HG02852 (cell line): ENCODE data around the gene TSPEAR.
"Not testable (repeated sequence)": the region's sequence is repeated elsewhere in the genome, so short reads cannot be mapped to it uniquely, and the experiment has no call there.

Experiments used
- ATAC-seq: cut with Tn5 transposase; IDR thresholded peaks from one replicate; pipeline ENCODE4 v1.9.1; 2021; ENCODE audit warnings: mild to moderate bottlenecking, moderate library complexity; ENCODE audit not compliant: unreplicated experiment

TSPEAR gene

DNA sequence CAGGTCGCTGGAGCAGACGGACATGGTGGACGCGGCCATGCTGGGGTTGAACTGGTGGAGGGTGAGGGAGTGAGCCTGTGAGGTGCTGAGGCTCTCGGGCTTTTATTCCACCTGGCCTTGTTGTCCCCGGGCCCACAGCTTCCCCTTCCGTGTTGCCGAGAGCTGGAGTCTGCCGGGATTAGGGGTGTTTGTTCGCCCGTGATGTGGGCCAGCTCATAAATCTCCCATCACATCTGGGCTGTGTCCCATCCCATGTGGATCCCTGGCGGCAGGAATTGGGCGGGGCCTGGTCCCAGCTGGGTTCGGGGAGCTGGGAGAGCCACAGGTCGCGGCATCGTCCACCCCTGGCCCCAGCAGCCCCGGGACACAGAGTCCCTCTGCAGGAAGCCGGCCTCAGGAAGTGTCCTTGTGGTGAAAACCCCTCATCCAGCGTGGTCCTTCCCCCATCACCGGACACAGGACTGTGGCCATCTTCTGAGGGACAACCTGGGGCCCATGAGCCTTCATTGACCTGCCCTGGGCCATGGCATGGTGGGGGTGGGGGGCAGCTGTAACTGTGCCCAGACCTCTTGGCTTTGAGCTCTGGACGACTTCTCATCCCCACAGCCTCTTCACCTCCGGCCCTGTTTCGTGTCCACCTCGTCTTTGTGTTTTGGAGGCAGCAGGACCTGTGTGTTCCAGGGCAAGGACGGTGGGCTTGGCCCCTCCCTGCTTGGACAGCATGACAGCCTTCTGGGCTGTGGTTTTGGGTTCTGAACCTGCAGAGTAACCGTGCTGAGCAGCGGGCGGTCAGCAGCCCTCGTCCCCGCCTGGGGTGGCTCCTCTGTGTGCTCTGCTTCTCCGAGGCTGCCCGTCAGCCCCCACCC, 118.7 kb downstream of the TSPEAR start, which contains the start of gene KRTAP10-6:
Gene KRTAP10-6 (minus strand): TSS at position 60 of the 866 bp plus-strand sequence. CDS start 21 bp downstream, at position 39.
- ATAC-seq, result no peak

DNA sequence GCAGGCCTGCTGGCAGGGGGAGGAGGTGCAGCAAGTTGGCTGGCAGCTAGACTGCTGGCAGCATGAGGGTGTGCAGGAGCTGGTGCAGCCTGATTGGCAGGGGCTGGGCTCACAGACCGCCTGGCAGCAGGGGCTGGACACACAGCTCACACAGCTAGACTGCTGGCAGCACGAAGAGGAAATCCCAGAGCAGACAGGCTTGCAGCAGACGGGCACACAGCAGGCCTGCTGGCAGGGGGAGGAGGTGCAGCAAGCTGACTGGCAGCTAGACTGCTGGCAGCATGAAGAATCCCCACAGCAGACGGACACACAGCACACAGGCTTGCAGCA, 119.6 kb downstream of the TSPEAR start:
- ATAC-seq, result not testable (repeated sequence)

DNA sequence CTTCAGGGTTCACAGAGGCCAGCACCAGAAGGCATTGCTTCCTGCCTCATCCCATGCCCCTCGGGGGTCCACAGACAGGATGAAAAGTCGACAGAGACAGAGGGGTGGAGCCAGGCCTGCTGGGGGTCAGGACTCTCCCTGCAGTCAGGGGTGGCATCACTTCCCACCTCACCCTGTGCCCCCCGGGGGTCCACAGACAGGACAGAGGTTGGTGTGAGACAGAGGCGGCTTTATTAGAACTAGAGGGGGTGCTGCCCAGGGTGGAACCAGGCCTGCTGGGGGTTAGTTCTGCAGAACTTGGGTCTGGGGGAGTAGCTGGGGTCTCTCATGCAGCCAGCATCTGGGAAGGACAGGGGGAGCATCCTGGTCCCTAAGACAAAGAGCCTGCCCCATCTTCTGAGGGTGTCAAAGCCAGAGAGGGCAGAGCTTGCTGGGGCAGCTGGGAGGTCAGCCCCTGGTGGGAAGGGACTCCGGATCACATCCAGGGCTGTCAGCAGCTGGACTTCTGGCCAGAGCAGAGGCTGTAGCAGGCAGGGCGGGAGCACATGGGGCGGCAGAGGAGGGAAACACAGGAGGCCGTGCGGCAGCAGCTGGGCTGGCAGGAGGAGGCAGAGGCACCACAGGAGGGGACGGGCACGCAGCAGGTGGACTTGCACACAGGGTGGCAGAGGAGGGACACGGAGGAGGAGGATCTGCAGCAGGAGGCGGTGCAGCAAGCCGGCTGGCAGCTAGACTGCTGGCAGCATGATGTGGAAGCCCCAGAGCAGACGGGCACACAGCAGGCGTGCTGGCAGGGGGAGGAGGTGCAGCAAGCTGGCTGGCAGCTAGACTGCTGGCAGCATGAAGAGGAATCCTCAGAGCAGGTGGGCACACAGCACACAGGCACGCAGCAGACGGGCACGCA, 120.2 kb downstream of the TSPEAR start:
- not testable (repeated sequence) for ATAC-seq

DNA sequence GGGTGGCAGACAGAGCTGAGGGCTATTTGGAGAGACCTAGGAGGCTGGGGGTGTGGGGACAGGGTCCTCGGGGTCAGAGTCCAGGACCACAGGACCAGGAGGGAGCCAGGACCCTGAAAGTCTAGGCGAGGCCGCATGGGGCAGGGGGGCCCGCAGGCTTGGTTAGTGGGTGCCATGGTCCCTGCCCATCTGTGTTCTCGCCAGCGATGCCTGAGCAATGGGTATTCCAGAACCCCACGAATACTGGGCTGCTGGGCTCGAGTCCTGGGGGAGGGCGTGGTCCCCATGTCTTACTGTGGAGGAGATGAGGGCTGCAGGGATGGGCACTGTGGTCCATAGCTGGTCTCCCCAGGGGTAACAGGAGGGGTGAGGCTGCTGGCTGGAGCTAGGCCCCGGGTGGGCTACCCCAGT, 121.1 kb downstream of the TSPEAR start:
- ATAC-seq, result no peak

DNA sequence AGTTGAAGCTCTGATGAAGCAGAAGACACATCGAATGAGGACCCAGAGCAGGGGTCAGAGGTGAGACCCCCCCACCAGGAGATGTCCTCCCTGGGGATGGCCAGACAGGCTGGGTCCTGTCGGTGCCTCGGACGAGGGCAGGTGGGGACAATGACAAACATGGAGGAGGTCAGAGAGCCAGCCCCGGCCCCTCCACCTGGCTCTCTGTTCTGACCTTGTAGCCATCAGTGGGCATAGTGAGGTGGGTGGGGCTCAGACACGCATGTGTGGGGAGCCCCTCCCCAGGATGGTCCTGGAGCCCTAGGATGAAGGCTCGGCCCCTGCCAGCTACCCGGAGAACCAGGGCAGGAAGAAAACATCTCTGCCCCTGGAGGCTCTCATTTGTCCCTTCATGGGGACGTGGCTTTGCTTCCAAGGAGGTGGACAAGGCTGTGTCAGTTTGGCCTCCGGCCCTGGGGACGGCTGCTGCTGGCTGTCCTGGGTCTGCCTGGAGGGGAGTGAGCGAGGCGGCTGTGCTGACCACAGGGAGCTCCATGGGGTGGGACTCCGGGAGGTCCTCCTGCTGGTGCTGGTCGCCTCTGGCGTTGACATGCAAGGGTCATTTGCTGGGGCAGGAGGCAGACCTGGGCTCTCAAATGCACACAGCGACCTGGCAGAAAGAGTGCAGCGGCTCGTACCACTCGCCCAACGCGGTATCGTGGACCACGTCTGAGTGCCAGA, 121.6 kb downstream of the TSPEAR start:
- no peak for ATAC-seq

DNA sequence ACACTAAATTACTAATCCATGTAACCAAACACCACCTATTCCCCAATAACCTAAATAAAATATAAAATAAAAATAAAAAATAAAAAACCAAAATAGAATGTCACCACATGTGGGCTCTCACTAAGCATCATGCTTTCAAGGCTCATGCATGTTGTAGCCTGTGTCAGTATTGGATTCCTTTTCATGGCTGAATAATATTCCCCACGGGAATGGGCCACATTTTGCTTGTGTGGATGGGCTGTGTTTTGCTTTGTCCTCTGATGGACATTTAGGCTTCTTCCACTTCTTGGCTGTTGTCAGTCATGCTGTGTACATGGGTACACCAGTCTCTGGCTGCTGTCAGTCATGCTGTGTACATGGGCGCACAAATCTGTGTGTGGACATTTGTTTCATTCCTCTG, 122.3 kb downstream of the TSPEAR start:
- no peak for ATAC-seq

DNA sequence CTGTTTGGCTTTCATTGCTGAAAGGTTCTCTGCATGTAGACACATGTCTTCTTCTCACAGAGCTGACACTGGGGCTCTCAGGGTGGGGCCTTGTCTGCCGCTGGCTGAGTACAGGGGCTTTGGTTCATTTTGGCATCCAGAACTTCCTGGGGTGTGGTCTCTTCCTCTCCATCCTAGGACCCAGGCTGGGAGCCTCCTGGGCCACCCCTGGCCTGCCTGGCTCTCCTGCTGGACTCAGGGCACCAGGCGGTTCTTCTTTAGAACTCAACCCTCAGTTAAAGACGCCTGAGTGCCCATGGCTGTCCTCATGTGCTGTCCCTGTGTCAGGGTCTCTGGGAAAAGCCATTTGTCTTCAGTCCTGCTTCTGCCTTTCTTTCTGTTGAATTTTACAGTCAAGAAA, 125.5 kb downstream of the TSPEAR start:
- ATAC-seq, result no peak

DNA sequence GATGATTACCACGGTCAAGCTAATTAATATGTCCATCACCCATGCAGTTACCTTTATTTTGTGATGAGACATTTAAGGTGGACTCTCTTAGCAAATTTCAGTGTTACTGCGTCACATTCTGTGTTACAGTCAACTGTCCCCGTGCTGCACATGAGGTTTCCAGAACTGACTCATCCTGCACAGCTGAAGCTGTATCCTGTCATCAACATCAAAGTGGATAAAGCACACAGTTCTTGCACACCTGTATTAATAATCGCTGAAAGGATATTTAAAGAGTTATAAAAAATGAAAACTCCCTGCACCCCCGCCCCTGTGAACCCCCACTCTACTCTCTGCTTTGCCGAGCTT, 127.6 kb downstream of the TSPEAR start:
- ATAC-seq, result no peak

DNA sequence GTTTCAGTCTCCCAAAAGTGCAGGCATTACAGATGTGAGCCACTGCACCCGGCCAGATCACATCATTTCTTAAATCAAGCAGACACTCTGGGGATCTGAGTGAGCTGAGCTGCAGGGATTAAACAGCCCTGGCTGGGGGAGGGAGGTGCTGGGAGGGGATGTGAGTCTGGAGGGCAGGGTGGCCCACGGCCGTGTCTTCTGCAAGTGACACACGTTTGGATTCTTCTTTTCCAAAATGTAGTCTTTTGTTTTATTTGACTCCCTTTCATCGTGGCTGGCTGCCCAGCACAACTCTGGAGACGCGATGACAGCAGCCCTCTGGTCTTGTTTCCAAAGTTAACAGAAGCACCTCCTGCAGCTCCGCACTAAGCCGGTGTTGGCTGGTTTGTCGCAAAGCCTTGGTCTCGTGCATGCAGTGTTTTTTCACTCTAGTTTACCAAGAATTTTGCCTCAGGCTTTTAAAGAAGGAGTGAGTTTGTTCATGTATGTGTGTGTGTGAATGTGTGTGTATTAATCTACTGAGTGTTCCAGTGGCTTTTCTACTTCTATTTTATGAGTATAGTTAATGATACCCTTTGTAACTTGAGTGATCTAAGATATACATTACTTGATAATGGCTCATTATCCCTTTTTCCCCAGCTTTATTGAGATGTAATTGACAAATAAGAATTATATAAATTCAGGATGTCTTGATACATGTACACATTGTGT, 128.1 kb downstream of the TSPEAR start:
- no peak for ATAC-seq

DNA sequence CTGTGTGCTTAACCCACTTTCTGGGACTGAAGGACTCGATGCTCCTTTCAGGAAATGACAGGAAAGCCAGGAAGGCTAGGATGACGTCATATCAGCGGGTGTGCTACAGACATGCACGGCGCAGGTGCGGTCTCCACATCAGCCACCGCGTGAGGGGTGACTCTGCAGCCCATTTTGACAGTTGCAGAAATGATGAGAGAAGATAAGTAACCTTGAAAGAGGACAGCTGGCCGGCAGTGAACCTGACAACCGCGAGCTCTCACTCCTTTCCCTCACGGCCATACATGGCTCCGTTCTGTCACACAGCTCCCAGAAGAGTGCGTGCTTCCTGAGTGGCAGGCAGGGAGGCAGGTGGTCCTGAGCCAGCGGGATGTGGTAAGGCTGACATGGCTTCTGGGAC, 129.3 kb downstream of the TSPEAR start:
- ATAC-seq, result no peak

DNA sequence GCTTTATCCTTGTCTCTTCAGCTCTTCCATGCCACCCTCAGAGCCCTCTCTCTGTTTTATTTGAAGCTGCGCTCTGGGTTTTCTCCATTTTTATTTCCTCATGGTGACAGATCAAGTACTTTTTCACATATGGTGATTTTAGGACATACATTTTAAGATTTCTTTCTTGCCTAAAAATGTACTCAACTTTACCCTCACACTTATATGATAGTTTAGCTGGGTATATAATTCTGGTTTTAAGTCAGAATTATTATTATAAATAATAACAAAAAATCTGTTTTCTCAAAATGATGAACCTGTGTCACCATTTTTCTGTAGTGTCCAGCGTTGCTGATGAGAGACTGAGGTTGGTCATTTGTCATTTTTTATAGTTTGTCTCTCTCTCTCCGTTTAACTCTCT, 130.2 kb downstream of the TSPEAR start:
- ATAC-seq, result no peak

DNA sequence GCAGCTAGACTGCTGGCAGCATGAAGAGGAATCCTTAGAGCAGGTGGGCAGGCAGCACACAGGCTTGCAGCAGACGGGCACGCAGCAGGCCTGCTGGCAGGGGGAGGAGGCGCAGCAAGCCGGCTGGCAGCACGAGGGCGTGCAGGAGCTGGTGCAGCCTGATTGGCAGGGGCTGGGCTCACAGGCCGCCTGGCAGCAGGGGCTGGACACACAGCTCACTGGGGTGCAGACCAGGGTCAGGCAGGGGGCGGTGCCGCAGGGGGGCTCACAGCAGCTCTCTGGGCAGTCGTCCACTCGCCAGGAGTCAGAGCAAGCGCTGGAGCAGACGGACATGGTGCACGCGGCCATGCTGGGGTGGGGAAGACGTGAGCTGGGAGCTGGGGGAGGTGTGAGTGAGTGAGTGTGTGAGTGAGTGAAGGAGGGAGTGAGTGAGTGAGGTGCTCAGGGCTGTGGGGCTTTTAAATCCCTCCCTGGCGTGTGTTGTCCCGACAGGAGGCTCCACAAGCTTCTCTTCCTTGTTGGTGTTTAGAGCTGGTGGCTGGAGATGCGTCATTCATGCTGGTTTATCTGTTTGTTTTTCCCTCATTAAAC, 131.0 kb downstream of the TSPEAR start, which contains the start of gene KRTAP10-5:
Gene KRTAP10-5 (minus strand): TSS at position 374 of the 591 bp plus-strand sequence. CDS start 26 bp downstream, at position 348.
- ATAC-seq, result not testable (repeated sequence)

DNA sequence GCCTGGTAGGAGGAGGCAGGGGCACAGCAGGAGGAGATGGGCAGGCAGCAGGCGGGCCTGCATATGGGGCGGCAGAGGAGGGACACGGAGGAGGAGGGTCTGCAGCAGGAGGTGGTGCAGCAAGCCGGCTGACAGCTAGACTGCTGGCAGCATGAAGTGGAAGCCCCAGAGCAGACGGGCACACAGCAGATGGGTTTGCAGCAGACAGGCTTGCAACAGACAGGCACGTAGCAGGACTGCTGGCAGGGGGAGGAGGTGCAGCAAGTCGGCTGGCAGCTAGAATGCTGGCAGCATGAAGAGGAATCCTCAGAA, 131.6 kb downstream of the TSPEAR start:
- no peak for ATAC-seq

DNA sequence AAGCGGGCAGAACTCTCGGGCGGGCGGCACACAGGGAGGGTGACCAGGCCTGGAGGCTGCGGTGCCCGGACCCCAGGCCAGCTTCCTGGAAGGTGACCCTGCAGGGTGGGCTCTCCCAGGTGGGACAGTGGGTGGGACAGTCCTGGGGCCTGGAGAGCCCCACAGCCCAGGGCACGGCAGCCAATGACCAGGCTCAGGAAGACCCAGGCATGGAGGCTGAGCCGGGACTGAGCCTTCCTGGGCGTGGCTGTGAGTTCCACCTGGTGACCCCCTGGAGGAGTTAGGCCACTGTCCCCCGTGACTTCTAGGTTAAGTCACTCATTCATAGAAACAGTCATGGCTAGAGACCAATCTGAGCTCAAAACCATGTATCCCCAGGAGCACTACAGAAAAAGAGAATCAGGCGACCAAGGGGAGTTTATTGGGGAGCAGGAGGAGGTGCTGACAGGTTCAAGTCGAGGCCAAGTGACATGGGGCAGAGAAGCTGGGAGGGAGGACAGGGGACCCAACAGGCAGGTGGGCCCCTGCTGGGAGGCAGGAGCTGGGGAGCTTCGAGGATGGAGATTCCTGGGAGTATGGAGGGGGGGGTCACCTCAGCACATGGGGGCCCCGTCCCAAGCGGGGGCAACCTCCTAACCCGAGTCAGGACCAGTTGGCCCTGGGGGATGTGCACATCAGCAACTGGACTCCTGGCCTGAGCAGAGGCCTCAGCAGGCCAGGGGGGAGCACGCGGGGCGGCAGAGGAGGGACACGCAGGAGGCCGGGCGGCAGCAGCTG, 132.1 kb downstream of the TSPEAR start:
- ATAC-seq, result no peak

DNA sequence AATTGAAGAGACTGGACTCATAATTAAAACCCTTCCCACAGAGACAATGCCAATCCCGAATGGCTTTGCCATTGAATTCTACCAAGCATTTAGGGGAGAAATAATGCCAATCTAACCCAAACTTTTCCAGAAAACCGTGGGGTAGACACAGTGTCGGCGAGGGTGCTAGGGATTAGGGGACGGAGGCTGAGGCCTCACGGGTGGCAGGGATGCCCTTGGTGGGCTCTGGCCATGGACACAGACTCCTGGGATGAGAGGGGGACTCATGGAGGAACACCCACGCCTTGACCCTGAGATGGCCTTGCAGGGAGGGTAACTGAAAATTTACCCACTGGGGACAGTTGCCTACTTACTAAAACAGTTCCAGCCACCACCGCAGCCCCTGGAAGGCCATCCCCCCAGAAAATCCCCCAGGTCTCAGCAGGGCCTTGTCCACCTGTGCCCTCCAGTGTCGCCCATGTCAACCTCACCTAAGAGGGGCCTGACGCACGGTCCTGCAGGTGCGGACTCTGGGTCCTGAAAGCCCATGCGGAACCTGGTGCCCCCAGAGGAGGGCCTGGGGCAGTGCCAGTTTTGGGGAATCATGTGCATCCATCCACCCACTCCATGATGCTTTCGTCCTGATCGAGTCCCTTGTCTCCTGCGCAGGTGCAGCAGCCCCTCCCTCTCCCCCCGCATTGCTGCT, 132.9 kb downstream of the TSPEAR start:
- no peak for ATAC-seq

DNA sequence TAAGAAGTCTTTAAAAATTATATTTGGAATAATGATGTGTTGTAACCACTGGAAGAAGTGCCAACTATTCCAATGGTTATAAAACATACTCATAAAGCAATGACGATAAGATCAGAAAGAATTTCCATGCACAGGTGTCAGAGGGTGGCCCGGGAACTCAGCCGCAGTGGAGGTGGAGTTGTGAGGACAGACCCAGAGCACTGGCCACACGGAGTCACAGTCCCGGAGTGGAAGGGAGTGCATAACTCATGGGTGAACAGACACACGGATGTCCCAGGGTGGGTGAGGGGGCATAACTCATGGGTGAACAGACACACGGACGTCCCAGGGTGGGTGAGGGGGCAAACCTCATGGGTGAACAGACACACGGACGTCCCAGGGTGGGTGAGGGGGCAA, 135.3 kb downstream of the TSPEAR start:
- ATAC-seq, result no peak

DNA sequence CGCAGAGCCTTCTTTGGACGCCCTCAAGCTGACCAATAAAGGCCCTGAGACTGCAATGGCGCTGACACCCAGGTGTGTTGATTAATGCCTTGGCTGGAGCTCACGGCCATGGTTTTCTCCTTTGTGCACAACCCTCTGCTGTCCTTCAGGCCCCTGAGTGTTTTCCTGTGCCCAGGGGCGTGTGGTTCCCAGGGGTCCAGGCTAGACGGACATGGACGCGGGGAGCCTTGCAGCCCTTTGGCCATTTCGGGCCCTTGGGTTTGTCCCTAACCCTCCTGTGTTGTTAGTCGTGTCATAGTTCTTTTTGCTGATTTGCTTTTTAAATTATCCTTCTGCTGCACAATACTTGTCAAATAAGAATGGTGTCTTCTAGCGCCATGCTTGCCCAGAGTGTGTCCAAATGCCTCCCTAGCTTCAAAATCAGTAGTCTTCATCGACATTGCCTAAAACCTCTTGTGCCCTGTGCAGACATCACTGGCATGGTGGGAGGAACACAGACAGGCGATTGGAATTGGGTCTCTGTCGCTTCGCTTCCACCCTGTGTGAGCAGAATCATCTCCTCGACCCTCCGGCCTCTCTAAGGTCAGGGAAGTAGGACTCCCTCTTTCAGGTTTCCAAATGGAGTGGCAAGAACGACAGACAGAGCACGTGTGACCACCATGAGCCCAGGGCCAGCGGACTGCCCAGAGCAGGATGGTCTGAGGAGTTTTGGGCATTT, 135.9 kb downstream of the TSPEAR start:
- no peak for ATAC-seq
